ENCODE data around the gene RCN2.

Gene RCN2

DNA sequence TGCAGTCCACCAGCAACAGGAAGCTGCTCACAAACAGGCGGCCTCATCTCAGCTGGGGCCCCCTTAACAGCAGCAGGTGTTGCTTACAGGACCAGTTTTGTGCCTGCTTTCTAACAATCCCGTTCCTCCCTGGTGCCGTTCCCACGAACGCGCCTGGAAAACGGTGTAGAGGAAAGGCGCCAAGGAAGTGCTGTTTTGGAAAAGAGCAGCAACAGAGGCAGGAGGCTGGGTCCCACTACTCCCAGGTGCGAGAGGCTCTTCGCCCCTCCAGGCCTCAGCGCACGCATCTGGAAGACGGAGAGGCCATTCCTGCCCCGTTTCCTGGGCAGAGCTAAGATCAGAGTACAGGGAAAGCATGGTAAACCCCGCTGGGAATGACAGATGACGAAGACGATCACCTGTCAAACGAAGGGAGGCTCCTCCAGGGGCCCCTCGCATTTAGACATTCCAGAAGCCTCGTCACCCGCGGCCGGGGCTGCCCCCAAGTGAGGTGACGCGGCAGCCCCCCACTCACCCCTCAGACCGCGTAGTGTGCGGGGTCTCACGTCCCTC, 27.0 kb upstream of the RCN2 start:
- H3K4me3 ChIP-seq (ENCODE audit: low read depth in 1 of 2, low read length in 2 of 2), result peak overlapping the region; percentile 71 to 90
- H3K9ac ChIP-seq (ENCODE audit: low read depth in 1 of 2, low read length in 2 of 2), result peak overlapping the region; percentile 56 to 84
- peak overlapping the region; percentile 79 for H3K27ac ChIP-seq (ENCODE audit: low read depth, low read length)
- peaks cover 23% of the 10 kb centered on the region in 2 donors for H3K4me1 ChIP-seq (ENCODE audit: control insufficient read depth in 1 of 2, insufficient read depth in 2 of 2, low read length in 2 of 2)
- no peaks in the 10 kb centered on the region for H3K9me3 ChIP-seq (ENCODE audit: control insufficient read depth in 1 of 2, low read length in 2 of 2)
- no peaks in the 10 kb centered on the region for H3K27me3 ChIP-seq (ENCODE audit: control insufficient read depth in 1 of 2, insufficient read depth in 2 of 2, low read length in 2 of 2)
- no peaks in the 10 kb centered on the region for H3K36me3 ChIP-seq (ENCODE audit: control insufficient read depth in 1 of 2, insufficient read depth in 2 of 2, low read length in 2 of 2)

DNA sequence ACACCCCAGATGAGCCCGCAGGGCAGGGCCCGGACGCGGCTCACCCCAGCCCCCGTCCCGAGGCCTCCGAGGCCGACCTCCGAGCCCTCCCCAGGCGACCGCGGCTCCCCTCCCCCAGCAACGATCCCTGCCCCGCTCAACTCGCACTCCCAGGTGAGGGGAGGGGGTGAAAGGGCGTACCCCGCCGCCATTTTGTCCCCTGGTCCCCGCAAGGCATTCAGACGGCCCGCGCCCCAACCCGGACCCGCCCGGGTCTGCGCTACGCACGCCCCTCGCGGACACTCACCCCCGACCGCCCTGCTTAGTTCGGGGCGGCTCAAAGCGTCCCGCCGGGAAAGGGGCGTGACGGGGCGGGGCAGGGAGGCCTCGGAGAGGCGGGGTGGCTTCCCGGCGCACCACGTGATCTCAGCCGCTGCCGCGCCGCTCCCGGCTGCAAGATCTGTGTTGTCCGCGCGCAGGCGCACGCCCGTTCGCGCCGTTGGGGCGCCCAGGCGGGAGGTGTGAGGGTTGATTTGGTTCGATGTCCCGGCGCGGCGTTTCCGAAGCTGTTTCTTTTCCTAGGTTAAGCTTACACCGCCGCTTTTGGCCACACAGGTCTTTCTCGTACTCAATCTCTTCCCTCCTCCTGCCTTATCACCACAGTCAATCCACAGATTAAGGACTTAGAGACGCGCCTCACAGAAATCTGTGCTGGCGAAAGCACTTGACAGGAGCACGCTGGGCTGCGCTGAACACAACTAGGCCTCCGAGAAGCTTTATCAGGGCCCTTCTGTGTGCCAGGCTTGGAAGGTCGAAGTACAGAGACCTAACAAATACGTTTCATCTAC, 26.3 kb upstream of the RCN2 start, which contains the start of gene SCAPER:
Gene SCAPER (minus strand): TSS at position 328 of the 827 bp plus-strand sequence. CDS start 21,523 bp downstream, outside the sequence.
- Histone ChIP-seq H3K27ac (ENCODE audit: low read depth, low read length) (peak within 1 kb of the TSS; percentile 79), H3K9ac (ENCODE audit: low read depth in 1 of 2, low read length in 2 of 2) (peak within 1 kb of the TSS; percentile 56 to 84), H3K27me3 (ENCODE audit: control insufficient read depth in 1 of 2, insufficient read depth in 2 of 2, low read length in 2 of 2) (no peaks in the 10 kb centered on the region), H3K36me3 (ENCODE audit: control insufficient read depth in 1 of 2, insufficient read depth in 2 of 2, low read length in 2 of 2) (no peaks in the 10 kb centered on the region), H3K4me3 (ENCODE audit: low read depth in 1 of 2, low read length in 2 of 2) (peak within 1 kb of the TSS; percentile 71 to 90), H3K9me3 (ENCODE audit: control insufficient read depth in 1 of 2, low read length in 2 of 2) (no peaks in the 10 kb centered on the region), H3K4me1 (ENCODE audit: control insufficient read depth in 1 of 2, insufficient read depth in 2 of 2, low read length in 2 of 2) (peaks cover 23% of the 10 kb centered on the region in 2 donors)

DNA sequence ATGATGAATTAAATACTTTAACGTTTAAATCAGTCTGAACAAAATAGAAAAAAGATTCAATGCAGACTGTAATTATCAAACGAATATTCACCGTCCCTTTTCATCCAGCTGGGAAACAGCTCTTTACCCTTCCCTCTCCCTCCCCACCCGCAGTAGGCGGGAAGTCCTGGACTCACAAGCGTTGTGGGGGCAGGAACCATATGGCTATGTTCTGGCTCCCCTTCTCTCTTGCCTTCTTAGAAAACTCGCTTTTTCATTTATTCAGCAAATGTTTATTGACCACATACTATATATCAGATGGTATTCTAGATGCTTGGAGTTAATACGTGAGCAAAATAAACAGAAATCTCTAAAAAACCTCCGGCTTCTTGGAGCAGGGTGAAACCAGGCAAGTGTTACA, 25.7 kb upstream of the RCN2 start:
- Histone ChIP-seq H3K9me3 (ENCODE audit: control insufficient read depth in 1 of 2, low read length in 2 of 2) (no peaks in the 10 kb centered on the region), H3K36me3 (ENCODE audit: control insufficient read depth in 1 of 2, insufficient read depth in 2 of 2, low read length in 2 of 2) (no peaks in the 10 kb centered on the region), H3K27me3 (ENCODE audit: control insufficient read depth in 1 of 2, insufficient read depth in 2 of 2, low read length in 2 of 2) (no peaks in the 10 kb centered on the region), H3K4me3 (ENCODE audit: low read depth in 1 of 2, low read length in 2 of 2) (peak overlapping the region; percentile 71 to 90), H3K27ac (ENCODE audit: low read depth, low read length) (no peak overlapping the region), H3K4me1 (ENCODE audit: control insufficient read depth in 1 of 2, insufficient read depth in 2 of 2, low read length in 2 of 2) (peaks cover 23% of the 10 kb centered on the region in 2 donors), H3K9ac (ENCODE audit: low read depth in 1 of 2, low read length in 2 of 2) (peak overlapping the region; percentile 56 to 84)

DNA sequence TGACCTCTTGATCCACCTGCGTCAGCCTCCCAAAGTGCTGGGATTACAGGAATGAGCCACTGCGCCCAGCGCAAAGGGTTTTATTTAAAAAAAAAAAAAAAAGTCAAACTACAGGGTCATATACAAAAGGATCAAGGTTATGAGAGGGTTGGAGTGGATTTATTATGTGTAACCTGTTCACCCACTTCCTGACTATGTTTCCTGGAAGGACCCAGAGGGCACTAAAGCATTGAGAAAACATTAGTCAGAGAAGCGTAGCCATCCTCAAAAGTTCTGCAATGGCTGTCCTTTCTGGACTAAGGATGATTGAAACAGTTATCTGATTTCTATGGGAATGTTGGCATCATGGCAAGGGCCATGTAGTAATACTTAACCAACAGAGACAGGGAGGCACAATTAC, 19.1 kb upstream of the RCN2 start:
- Histone ChIP-seq H3K27me3 (ENCODE audit: control insufficient read depth in 1 of 2, insufficient read depth in 2 of 2, low read length in 2 of 2) (no peaks in the 10 kb centered on the region), H3K4me1 (ENCODE audit: control insufficient read depth in 1 of 2, insufficient read depth in 2 of 2, low read length in 2 of 2) (no peaks in the 10 kb centered on the region), H3K4me3 (ENCODE audit: low read depth in 1 of 2, low read length in 2 of 2) (no peak overlapping the region), H3K27ac (ENCODE audit: low read depth, low read length) (no peak overlapping the region), H3K9ac (ENCODE audit: low read depth in 1 of 2, low read length in 2 of 2) (no peak overlapping the region), H3K36me3 (ENCODE audit: control insufficient read depth in 1 of 2, insufficient read depth in 2 of 2, low read length in 2 of 2) (no peaks in the 10 kb centered on the region), H3K9me3 (ENCODE audit: control insufficient read depth in 1 of 2, low read length in 2 of 2) (no peaks in the 10 kb centered on the region)

DNA sequence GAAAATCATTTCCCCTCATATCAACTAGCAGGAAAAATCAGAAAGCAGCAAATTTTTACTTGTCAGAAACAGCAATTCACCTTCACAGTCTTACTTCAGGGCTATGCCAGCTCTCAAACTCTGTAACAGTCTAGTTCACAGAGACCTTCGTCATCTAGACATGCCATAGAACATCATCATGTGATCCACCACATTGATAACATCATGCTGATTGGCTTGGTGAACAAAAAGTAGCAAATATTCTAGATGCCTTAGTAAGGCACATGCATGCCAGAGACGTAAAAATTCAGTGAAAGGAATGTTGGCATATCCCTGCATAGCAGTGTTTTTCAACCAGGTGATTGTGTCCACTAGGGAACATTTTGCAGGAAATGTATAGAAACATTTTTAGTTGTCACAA, 17.8 kb upstream of the RCN2 start:
- no peaks in the 10 kb centered on the region for H3K27me3 ChIP-seq (ENCODE audit: control insufficient read depth in 1 of 2, insufficient read depth in 2 of 2, low read length in 2 of 2)
- no peaks in the 10 kb centered on the region for H3K36me3 ChIP-seq (ENCODE audit: control insufficient read depth in 1 of 2, insufficient read depth in 2 of 2, low read length in 2 of 2)
- H3K4me1 ChIP-seq (ENCODE audit: control insufficient read depth in 1 of 2, insufficient read depth in 2 of 2, low read length in 2 of 2), result no peaks in the 10 kb centered on the region
- H3K4me3 ChIP-seq (ENCODE audit: low read depth in 1 of 2, low read length in 2 of 2), result no peak overlapping the region
- no peak overlapping the region for H3K27ac ChIP-seq (ENCODE audit: low read depth, low read length)
- no peak overlapping the region for H3K9ac ChIP-seq (ENCODE audit: low read depth in 1 of 2, low read length in 2 of 2)
- H3K9me3 ChIP-seq (ENCODE audit: control insufficient read depth in 1 of 2, low read length in 2 of 2), result no peaks in the 10 kb centered on the region

DNA sequence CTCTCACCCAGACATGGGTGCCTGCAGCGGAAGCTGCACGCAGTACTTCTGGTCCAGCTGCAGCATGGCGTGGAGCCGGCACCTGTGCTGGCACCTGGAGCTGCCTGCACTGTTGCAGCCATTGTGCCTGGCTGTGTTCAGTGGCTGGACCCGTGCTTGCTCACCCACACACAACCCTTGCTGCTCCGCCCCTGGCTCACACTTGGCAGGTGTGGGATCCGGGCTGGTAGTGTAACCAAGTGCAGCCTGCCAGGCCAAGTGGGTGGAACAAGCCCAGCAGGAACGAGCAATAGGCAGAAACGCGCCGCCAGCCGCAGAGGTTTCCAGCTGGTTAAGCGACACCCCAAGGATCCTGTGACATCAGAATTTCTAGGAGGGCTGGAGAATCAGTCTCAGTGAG, 15.2 kb upstream of the RCN2 start:
- Histone ChIP-seq H3K4me3 (ENCODE audit: low read depth in 1 of 2, low read length in 2 of 2) (no peak overlapping the region), H3K9ac (ENCODE audit: low read depth in 1 of 2, low read length in 2 of 2) (no peak overlapping the region), H3K36me3 (ENCODE audit: control insufficient read depth in 1 of 2, insufficient read depth in 2 of 2, low read length in 2 of 2) (no peaks in the 10 kb centered on the region), H3K27me3 (ENCODE audit: control insufficient read depth in 1 of 2, insufficient read depth in 2 of 2, low read length in 2 of 2) (no peaks in the 10 kb centered on the region), H3K4me1 (ENCODE audit: control insufficient read depth in 1 of 2, insufficient read depth in 2 of 2, low read length in 2 of 2) (no peaks in the 10 kb centered on the region), H3K9me3 (ENCODE audit: control insufficient read depth in 1 of 2, low read length in 2 of 2) (no peaks in the 10 kb centered on the region), H3K27ac (ENCODE audit: low read depth, low read length) (no peak overlapping the region)

DNA sequence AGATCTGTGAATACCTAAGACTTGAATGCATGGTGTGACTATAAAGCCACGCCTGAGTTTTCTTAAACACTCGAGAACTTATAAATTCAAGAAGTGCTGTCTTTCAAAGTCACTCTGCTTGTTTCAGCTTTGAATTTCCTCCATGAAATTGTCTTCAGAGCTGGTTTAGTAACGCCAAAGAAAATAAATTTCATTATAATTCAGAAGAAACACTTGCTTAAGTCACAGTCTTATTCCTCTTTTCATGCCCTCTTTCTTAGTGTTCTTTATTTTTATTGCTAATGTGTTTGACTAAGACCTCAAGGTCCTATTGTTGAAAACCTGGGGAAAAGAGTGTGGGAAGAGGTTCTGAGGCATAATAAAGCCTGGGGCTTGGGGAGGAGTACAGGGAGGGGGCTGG, 3.3 kb upstream of the RCN2 start:
- Histone ChIP-seq H3K36me3 (ENCODE audit: control insufficient read depth in 1 of 2, insufficient read depth in 2 of 2, low read length in 2 of 2) (no peaks in the 10 kb centered on the region), H3K27me3 (ENCODE audit: control insufficient read depth in 1 of 2, insufficient read depth in 2 of 2, low read length in 2 of 2) (no peaks in the 10 kb centered on the region), H3K9ac (ENCODE audit: low read depth in 1 of 2, low read length in 2 of 2) (no peak overlapping the region), H3K9me3 (ENCODE audit: control insufficient read depth in 1 of 2, low read length in 2 of 2) (no peaks in the 10 kb centered on the region), H3K27ac (ENCODE audit: low read depth, low read length) (no peak overlapping the region), H3K4me3 (ENCODE audit: low read depth in 1 of 2, low read length in 2 of 2) (no peak overlapping the region), H3K4me1 (ENCODE audit: control insufficient read depth in 1 of 2, insufficient read depth in 2 of 2, low read length in 2 of 2) (peaks cover 17 to 21% of the 10 kb centered on the region in 2 donors)

DNA sequence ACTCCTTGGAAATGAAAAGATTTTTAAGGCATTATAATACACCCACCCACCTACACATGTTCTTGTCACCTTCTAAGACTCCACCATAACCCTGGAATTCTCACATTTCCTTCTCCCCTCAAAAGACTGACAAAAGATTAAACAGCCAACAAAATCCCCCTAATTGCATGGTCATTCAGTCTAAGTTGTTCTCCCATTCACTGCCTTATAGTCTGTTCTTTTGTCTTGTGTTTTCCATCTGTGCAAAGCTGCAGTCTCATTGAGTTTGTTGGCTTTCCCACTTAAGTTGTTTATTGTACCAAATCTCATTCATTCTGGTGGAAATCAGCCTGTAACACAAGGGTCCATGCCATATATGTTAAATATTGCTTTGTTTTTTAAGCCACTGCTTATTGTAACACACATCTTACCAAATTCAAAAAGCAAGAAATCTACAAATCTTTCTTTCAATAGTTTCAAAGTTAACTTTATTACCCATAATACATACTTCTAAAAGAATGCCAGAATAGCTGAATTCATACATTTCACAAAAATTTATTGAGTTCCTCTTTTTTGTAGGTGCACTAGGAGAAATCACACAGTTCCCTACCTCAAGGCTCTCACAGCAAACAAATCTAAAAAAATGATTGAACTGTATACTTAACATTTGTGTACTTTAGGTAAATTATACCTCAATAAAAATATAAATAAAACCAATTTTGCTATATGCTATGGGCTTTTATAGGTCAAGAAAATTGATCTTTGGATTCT, 2.4 kb upstream of the RCN2 start:
- Histone ChIP-seq H3K4me3 (ENCODE audit: low read depth in 1 of 2, low read length in 2 of 2) (no peak overlapping the region), H3K4me1 (ENCODE audit: control insufficient read depth in 1 of 2, insufficient read depth in 2 of 2, low read length in 2 of 2) (peaks cover 17 to 23% of the 10 kb centered on the region in 2 donors), H3K27me3 (ENCODE audit: control insufficient read depth in 1 of 2, insufficient read depth in 2 of 2, low read length in 2 of 2) (no peaks in the 10 kb centered on the region), H3K9ac (ENCODE audit: low read depth in 1 of 2, low read length in 2 of 2) (no peak overlapping the region), H3K9me3 (ENCODE audit: control insufficient read depth in 1 of 2, low read length in 2 of 2) (no peaks in the 10 kb centered on the region), H3K36me3 (ENCODE audit: control insufficient read depth in 1 of 2, insufficient read depth in 2 of 2, low read length in 2 of 2) (no peaks in the 10 kb centered on the region), H3K27ac (ENCODE audit: low read depth, low read length) (no peak overlapping the region)

DNA sequence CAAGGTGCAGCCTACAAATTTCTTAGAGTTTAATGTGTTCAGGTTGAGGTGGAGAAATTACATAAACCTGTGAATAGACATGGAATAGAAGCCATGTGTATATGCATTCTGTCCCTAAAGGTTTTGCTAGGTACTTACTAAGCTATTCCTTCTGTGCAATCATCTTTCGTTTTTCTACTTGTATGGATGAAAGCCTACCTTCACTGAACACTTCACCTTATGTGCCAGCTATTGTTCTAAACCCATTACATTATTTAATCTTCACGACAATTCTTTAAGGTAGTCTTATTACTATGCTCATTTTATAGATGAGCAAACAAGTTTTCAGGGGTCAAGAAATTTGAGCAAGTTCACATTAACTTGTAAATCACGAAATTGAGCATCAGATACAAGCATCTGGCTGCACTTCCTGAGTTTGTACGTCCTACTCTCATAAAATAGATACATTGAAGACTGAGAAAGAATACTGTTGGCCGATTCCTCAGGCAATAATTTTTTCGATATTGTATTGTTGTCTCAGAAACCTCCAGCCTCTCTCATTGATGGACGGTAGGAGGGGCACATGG, 635 bp upstream of the RCN2 start:
- Histone ChIP-seq H3K27me3 (ENCODE audit: control insufficient read depth in 1 of 2, insufficient read depth in 2 of 2, low read length in 2 of 2) (no peaks in the 10 kb centered on the region), H3K9me3 (ENCODE audit: control insufficient read depth in 1 of 2, low read length in 2 of 2) (no peaks in the 10 kb centered on the region), H3K27ac (ENCODE audit: low read depth, low read length) (peak overlapping the region; percentile 53), H3K4me3 (ENCODE audit: low read depth in 1 of 2, low read length in 2 of 2) (peak overlapping the region; percentile 71 to 92), H3K9ac (ENCODE audit: low read depth in 1 of 2, low read length in 2 of 2) (peak overlapping the region; percentile 45 to 75), H3K4me1 (ENCODE audit: control insufficient read depth in 1 of 2, insufficient read depth in 2 of 2, low read length in 2 of 2) (peaks cover 17 to 23% of the 10 kb centered on the region in 2 donors), H3K36me3 (ENCODE audit: control insufficient read depth in 1 of 2, insufficient read depth in 2 of 2, low read length in 2 of 2) (peaks cover 0 to 6% of the 10 kb centered on the region in 2 donors)
